H9 (cell line): ENCODE measurements around the gene PLPP6. TPM values are rescaled to one million over a fixed set of nuclear protein-coding genes. Genes with fewer than 3 reads are reported as not detected.

ENCODE experiments used
- DNase-seq: peaks from one replicate; pipeline ENCODE4 v3.0.0-alpha.2; 2017
- H2AFZ ChIP-seq: one replicate; pipeline ENCODE4 v1.6.1; 2013; ENCODE audit warnings: mild to moderate bottlenecking, low read length, control low read depth, moderate library complexity
- H2AK5ac ChIP-seq: 2 replicates; pipeline ENCODE4 v1.6.1; 2013; ENCODE audit warnings: low read length, control low read depth, mixed read lengths; ENCODE audit not compliant: insufficient read length
- H2BK120ac ChIP-seq: one replicate; pipeline ENCODE4 v1.6.1; 2013; ENCODE audit warnings: low read depth, mild to moderate bottlenecking, low read length, control low read depth, inconsistent platforms; ENCODE audit not compliant: poor library complexity, severe bottlenecking
- H2BK12ac ChIP-seq: 2 replicates; pipeline ENCODE4 v1.6.1; 2013; ENCODE audit warnings: low read length, control low read depth, mixed read lengths, low read depth; ENCODE audit not compliant: insufficient read length
- H2BK15ac ChIP-seq: 2 replicates; pipeline ENCODE4 v1.6.1; 2013; ENCODE audit warnings: low read depth, low read length, control low read depth
- H2BK20ac ChIP-seq: one replicate; pipeline ENCODE4 v1.6.1; 2013; ENCODE audit warnings: low read depth, mild to moderate bottlenecking, low read length, control low read depth, inconsistent platforms; ENCODE audit not compliant: poor library complexity, severe bottlenecking
- H2BK5ac ChIP-seq: 2 replicates; pipeline ENCODE4 v1.6.1; 2013; ENCODE audit warnings: low read length, control low read depth, mixed read lengths; ENCODE audit not compliant: insufficient read length
- H3K14ac ChIP-seq: 2 replicates; pipeline ENCODE4 v1.6.1; 2013; ENCODE audit warnings: low read length, control low read depth; ENCODE audit not compliant: insufficient read depth
- H3K18ac ChIP-seq: 2 replicates; pipeline ENCODE4 v1.6.1; 2013; ENCODE audit warnings: low read depth, mild to moderate bottlenecking, mixed read lengths, low read length, control low read depth; ENCODE audit not compliant: insufficient read length
- H3K23ac ChIP-seq: 2 replicates; pipeline ENCODE4 v1.6.1; 2013; ENCODE audit warnings: low read length, control low read depth, mixed read lengths, low read depth; ENCODE audit not compliant: insufficient read length
- H3K23me2 ChIP-seq: 2 replicates; pipeline ENCODE4 v1.6.1; 2013; ENCODE audit warnings: low read depth, mild to moderate bottlenecking, mixed read lengths, low read length, control low read depth; ENCODE audit not compliant: insufficient read length, poor library complexity, severe bottlenecking
- H3K27ac ChIP-seq: 2 replicates; pipeline ENCODE4 v1.5.1; 2013; ENCODE audit warnings: low read length, control low read depth, mixed read lengths, low read depth; ENCODE audit not compliant: insufficient read length
- H3K27me3 ChIP-seq: 2 replicates; pipeline ENCODE4 v1.6.1; 2013; ENCODE audit warnings: low read length, control low read depth, inconsistent platforms; ENCODE audit not compliant: insufficient read depth
- H3K4ac ChIP-seq: 2 replicates; pipeline ENCODE4 v1.6.1; 2013; ENCODE audit warnings: low read depth, mild to moderate bottlenecking, control low read depth, inconsistent platforms, low read length, moderate library complexity
- H3K4me1 ChIP-seq: 2 replicates; pipeline ENCODE4 v1.6.1; 2013; ENCODE audit warnings: low read length, control low read depth, inconsistent platforms; ENCODE audit not compliant: insufficient read depth
- H3K4me2 ChIP-seq: 2 replicates; pipeline ENCODE4 v1.6.1; 2013; ENCODE audit warnings: low read length, control low read depth, mixed read lengths; ENCODE audit not compliant: insufficient read length, insufficient read depth
- H3K56ac ChIP-seq: 2 replicates; pipeline ENCODE4 v1.6.1; 2013; ENCODE audit warnings: low read depth, mild to moderate bottlenecking, mixed read lengths, low read length, control low read depth; ENCODE audit not compliant: insufficient read length
- H3K79me1 ChIP-seq: 2 replicates; pipeline ENCODE4 v1.6.1; 2013; ENCODE audit warnings: low read depth, mild to moderate bottlenecking, moderate library complexity, low read length, control low read depth, inconsistent platforms; ENCODE audit not compliant: insufficient read depth, poor library complexity, severe bottlenecking
- H3K79me2 ChIP-seq: 2 replicates; pipeline ENCODE4 v1.6.1; 2013; ENCODE audit warnings: low read length, control low read depth, inconsistent platforms; ENCODE audit not compliant: insufficient read depth
- H3K9ac ChIP-seq: 2 replicates; pipeline ENCODE4 v1.6.1; 2013; ENCODE audit warnings: low read length, control low read depth, mixed read lengths; ENCODE audit not compliant: insufficient read length; ENCODE audit errors: extremely low read depth
- H3K9me3 ChIP-seq: one replicate; pipeline ENCODE4 v1.6.1; 2013; ENCODE audit warnings: low read depth, low read length, inconsistent platforms; ENCODE audit not compliant: control insufficient read depth
- H3T11ph ChIP-seq: one replicate; pipeline ENCODE4 v1.6.1; 2013; ENCODE audit warnings: mild to moderate bottlenecking, low read length, control low read depth, inconsistent platforms
- H4K20me1 ChIP-seq: one replicate; pipeline ENCODE4 v1.6.1; 2013; ENCODE audit not compliant: control insufficient read depth, insufficient read length, insufficient read depth
- H4K5ac ChIP-seq: 2 replicates; pipeline ENCODE4 v1.6.1; 2013; ENCODE audit warnings: low read depth, mild to moderate bottlenecking, mixed read lengths, low read length, control low read depth; ENCODE audit not compliant: insufficient read length
- H4K8ac ChIP-seq: replicated peaks from 2 replicates; pipeline ENCODE4 v1.6.1; 2013; ENCODE audit warnings: low read length, control low read depth, mixed read lengths, low read depth; ENCODE audit not compliant: insufficient read length
- H4K91ac ChIP-seq: 2 replicates; pipeline ENCODE4 v1.6.1; 2013; ENCODE audit warnings: low read depth, mild to moderate bottlenecking, moderate library complexity, mixed read lengths, low read length, control low read depth; ENCODE audit not compliant: insufficient read length
- H3K27ac Mint-ChIP-seq, 3 experiments: 2 replicates in 2 of 3; 3 replicates in 1 of 3; pipeline ENCODE4 v1.8.0; 2020 to 2021; ENCODE audit warnings: mixed read lengths in 3 of 3, mild to moderate bottlenecking in 1 of 3, moderate library complexity in 1 of 3
- H3K27me3 Mint-ChIP-seq: 2 replicates; pipeline ENCODE4 v1.8.0; 2021; ENCODE audit warnings: low read depth, mild to moderate bottlenecking, moderate library complexity, mixed read lengths
- H3K36me3 Mint-ChIP-seq, 3 experiments: 2 replicates in 2 of 3; 3 replicates in 1 of 3; pipeline ENCODE4 v1.8.0; 2020 to 2021; ENCODE audit warnings: low read depth in 3 of 3, mixed read lengths in 3 of 3; ENCODE audit not compliant: insufficient read depth in 1 of 3
- H3K4me1 Mint-ChIP-seq, 2 experiments: 2 replicates each; pipeline ENCODE4 v1.8.0; 2020; ENCODE audit warnings: mixed read lengths in 2 of 2
- H3K4me3 Mint-ChIP-seq, 2 experiments: 2 replicates in 1 of 2; 3 replicates in 1 of 2; pipeline ENCODE4 v1.8.0; 2020 to 2021; ENCODE audit warnings: mild to moderate bottlenecking in 2 of 2, mixed read lengths in 2 of 2, moderate library complexity in 1 of 2
- H3K9me3 Mint-ChIP-seq, 2 experiments: 2 replicates in 1 of 2; 3 replicates in 1 of 2; pipeline ENCODE4 v1.8.0; 2020; ENCODE audit warnings: mild to moderate bottlenecking in 2 of 2, mixed read lengths in 2 of 2, moderate library complexity in 1 of 2
- WGBS: extraction: QIAGEN DNeasy Blood & Tissue Kit; methylation state at CpG from one replicate; pipeline ENCODE4 v1.1.7; 2013; ENCODE audit warnings: missing lambda C conversion rate, low lambda C conversion rate, mixed read lengths; ENCODE audit not compliant: insufficient read length; ENCODE audit errors: extremely low coverage; 5-methylcytosine and 5-hydroxymethylcytosine counted together
- total RNA-seq: library from RNA; stranded (reverse); gene quantifications from 2 replicates; pipeline ENCODE4 v1.2.1, GENCODE V29; 2021
- TF ChIP-seq, protein P1 (sequence below): fragments of 200-600 bp; sonication (generic); conservative IDR thresholded peaks from 3 replicates; pipeline ENCODE4 v1.8.0; 2021; ENCODE audit warnings: antibody characterized with exemption, mild to moderate bottlenecking

PLPP6 gene
- total RNA-seq, 1 experiment from 2014 or later: 7.6 TPM

GRCh38 chr9:4714266-4715016 lies 52.3 kb downstream of the PLPP6 start:
- Histone ChIP-seq H3K56ac (no peak overlapping the region), H4K20me1 (no peaks in the 10 kb centered on the region), H3K79me2 (no peaks in the 10 kb centered on the region), H2AK5ac (no peak overlapping the region), H3K23me2 (no peaks in the 10 kb centered on the region), H2BK5ac (no peak overlapping the region), H3K79me1 (no peaks in the 10 kb centered on the region), H3K23ac (no peak overlapping the region), H4K8ac (no peak overlapping the region), H3K18ac (no peak overlapping the region), H3K27ac (no peak overlapping the region), H3K27me3 (no peaks in the 10 kb centered on the region), H4K5ac (no peak overlapping the region), H3K14ac (no peak overlapping the region), H3K9me3 (no peaks in the 10 kb centered on the region), H3K4ac (no peak overlapping the region), H3K9ac (no peak overlapping the region), H2BK12ac (no peak overlapping the region), H2BK120ac (no peak overlapping the region), H2BK20ac (no peak overlapping the region), H3K4me1 (no peaks in the 10 kb centered on the region), H4K91ac (no peak overlapping the region), H2AFZ (no peak overlapping the region), H2BK15ac (no peak overlapping the region), H3T11ph (no peak overlapping the region), H3K4me2 (no peak overlapping the region)
- WGBS: no CpG with 5 or more reads among the region's 9 CpGs
- DNase-seq: no peak
- Mint-ChIP-seq H3K36me3 (peaks cover 14 to 70% (median 28%) of the 10 kb centered on the region in 3 experiments; a peak in 6 of 7 replicates), H3K27me3 (no peaks in the 10 kb centered on the region), H3K4me3 (no peak overlapping the region), H3K9me3 (peaks cover 4 to 6% of the 10 kb centered on the region in 2 experiments; a peak in 3 of 5 replicates), H3K4me1 (no peaks in the 10 kb centered on the region), H3K27ac (peak overlapping the region in 1 of 3 experiments; percentile 55; a peak in 1 of 7 replicates)
- TF ChIP-seq, protein P1, sequence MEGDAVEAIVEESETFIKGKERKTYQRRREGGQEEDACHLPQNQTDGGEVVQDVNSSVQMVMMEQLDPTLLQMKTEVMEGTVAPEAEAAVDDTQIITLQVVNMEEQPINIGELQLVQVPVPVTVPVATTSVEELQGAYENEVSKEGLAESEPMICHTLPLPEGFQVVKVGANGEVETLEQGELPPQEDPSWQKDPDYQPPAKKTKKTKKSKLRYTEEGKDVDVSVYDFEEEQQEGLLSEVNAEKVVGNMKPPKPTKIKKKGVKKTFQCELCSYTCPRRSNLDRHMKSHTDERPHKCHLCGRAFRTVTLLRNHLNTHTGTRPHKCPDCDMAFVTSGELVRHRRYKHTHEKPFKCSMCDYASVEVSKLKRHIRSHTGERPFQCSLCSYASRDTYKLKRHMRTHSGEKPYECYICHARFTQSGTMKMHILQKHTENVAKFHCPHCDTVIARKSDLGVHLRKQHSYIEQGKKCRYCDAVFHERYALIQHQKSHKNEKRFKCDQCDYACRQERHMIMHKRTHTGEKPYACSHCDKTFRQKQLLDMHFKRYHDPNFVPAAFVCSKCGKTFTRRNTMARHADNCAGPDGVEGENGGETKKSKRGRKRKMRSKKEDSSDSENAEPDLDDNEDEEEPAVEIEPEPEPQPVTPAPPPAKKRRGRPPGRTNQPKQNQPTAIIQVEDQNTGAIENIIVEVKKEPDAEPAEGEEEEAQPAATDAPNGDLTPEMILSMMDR: no peak

Other genes starting within 250 kb of the PLPP6 start
- gene SLC1A1, start 171.8 kb upstream of the PLPP6 start, total RNA-seq: 4.2 and 4.7 TPM in 2 replicates
- gene SPATA6L, start 4.2 kb downstream of the PLPP6 start, total RNA-seq: 0.75 and 0.87 TPM in 2 replicates
- 17.6 and 19.0 TPM in 2 replicates for gene CDC37L1, start 17.3 kb downstream of the PLPP6 start, total RNA-seq
- 41.5 and 42.7 TPM in 2 replicates for gene AK3, start 78.9 kb downstream of the PLPP6 start, total RNA-seq
- gene RCL1, start 130.7 kb downstream of the PLPP6 start, total RNA-seq: 34.4 and 34.5 TPM in 2 replicates